C4-2B (cell line): Measurements from ENCODE around the gene SPTLC2.

Experiments
- ZFX ChIP-seq: fragments of 450-650 bp; IDR thresholded peaks from 2 replicates; pipeline ENCODE4 v1.6.1; 2017
- TF ChIP-seq, protein P1 (sequence below): fragments of 450-650 bp; conservative IDR thresholded peaks from 2 replicates; pipeline ENCODE4 v1.5.1; 2017; ENCODE audit warnings: mild to moderate bottlenecking

DNA sequence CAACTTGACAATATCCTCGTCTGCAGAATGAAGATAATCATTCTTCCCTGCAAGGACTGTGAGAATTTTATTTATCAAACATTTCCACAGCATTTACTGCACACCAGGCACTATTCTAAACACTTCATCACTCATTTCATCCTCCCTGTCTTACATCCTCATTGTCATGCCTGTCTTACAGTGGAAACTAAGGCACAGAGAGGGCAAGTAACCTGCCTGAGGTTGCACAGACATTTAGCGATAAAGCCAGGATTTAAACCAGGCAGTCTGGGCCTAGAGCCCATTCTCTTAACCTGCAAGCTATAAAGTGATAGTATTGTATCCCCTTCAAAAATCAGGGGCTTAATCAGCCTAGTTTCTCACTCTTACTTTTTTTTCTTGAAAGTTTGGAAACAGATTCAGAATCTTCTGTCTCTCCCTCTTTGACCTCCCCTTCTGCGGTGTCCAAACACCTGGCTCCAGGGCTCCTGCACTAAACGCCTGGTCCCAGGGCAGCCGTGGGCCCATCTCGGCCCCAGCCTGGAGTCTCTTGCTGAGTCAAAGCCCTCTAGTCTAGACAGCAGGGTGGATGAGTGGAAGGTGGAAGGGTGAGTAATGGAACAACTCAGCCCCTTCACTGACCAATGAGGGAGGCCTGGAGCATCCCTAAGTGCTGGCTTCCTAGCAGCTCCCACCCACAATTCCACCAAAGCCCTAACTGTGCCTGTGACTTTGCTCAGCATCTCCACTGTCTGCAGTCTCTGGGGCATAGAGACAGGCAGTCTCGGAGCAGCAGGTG lies 130.3 kb downstream of the SPTLC2 start:
- TF ChIP-seq, protein P1, sequence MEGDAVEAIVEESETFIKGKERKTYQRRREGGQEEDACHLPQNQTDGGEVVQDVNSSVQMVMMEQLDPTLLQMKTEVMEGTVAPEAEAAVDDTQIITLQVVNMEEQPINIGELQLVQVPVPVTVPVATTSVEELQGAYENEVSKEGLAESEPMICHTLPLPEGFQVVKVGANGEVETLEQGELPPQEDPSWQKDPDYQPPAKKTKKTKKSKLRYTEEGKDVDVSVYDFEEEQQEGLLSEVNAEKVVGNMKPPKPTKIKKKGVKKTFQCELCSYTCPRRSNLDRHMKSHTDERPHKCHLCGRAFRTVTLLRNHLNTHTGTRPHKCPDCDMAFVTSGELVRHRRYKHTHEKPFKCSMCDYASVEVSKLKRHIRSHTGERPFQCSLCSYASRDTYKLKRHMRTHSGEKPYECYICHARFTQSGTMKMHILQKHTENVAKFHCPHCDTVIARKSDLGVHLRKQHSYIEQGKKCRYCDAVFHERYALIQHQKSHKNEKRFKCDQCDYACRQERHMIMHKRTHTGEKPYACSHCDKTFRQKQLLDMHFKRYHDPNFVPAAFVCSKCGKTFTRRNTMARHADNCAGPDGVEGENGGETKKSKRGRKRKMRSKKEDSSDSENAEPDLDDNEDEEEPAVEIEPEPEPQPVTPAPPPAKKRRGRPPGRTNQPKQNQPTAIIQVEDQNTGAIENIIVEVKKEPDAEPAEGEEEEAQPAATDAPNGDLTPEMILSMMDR: no peak
- no peak for TF ChIP-seq ZFX
